DND-41 (cell line): ENCODE results near the gene LIX1L.

Source experiments
- ATAC-seq: fragments of 200-7000 bp; cut with Tn5 transposase; 3 replicates; pipeline ENCODE4 v1.9.1; 2021; ENCODE audit warnings: low read depth; ENCODE audit not compliant: insufficient read depth
- DNase-seq: peaks from one replicate; pipeline ENCODE4 v3.0.0-alpha.2; 2020
- H2AFZ ChIP-seq: 2 replicates; pipeline ENCODE4 v1.6.0; 2012; ENCODE audit warnings: low read depth, low read length
- H3K27ac ChIP-seq: 2 replicates; pipeline ENCODE4 v1.5.1; 2012; ENCODE audit warnings: low read length, inconsistent platforms
- H3K27me3 ChIP-seq: fragments of 200-600 bp; sonication (generic); 2 replicates; pipeline ENCODE4 v1.6.0; 2012; ENCODE audit warnings: low read length, mild to moderate bottlenecking, inconsistent platforms; ENCODE audit not compliant: insufficient read depth, poor library complexity
- H3K36me3 ChIP-seq: 2 replicates; pipeline ENCODE4 v1.5.1; 2012; ENCODE audit warnings: low read length, inconsistent platforms; ENCODE audit not compliant: insufficient read depth
- H3K4me1 ChIP-seq: 2 replicates; pipeline ENCODE4 v1.5.1; 2012; ENCODE audit warnings: mild to moderate bottlenecking, low read length; ENCODE audit not compliant: insufficient read depth
- H3K4me2 ChIP-seq: 2 replicates; pipeline ENCODE4 v1.6.0; 2012; ENCODE audit warnings: mild to moderate bottlenecking, moderate library complexity, low read length, inconsistent platforms; ENCODE audit not compliant: insufficient read depth
- H3K4me3 ChIP-seq, 2 experiments: fragments of 200-600 bp in 1 of 2; shearing (Covaris generic) in 1 of 2; 2 replicates each; pipeline ENCODE4 v1.5.1; 2012 to 2016; ENCODE audit warnings: inconsistent platforms in 2 of 2, low read length in 2 of 2, mild to moderate bottlenecking in 2 of 2, low read depth in 1 of 2, moderate library complexity in 1 of 2
- H3K79me2 ChIP-seq: 2 replicates; pipeline ENCODE4 v1.6.0; 2012; ENCODE audit warnings: low read length, inconsistent platforms; ENCODE audit not compliant: insufficient read depth
- H3K9ac ChIP-seq: 2 replicates; pipeline ENCODE4 v1.6.0; 2012; ENCODE audit warnings: low read depth, mild to moderate bottlenecking, inconsistent platforms, low read length, moderate library complexity
- H3K9me3 ChIP-seq: 2 replicates; pipeline ENCODE4 v1.5.1; 2012; ENCODE audit warnings: low read length, moderate library complexity, mild to moderate bottlenecking, inconsistent platforms; ENCODE audit not compliant: insufficient read depth, severe bottlenecking
- H4K20me1 ChIP-seq: 2 replicates; pipeline ENCODE4 v1.6.0; 2012; ENCODE audit warnings: low read length; ENCODE audit not compliant: insufficient read depth
- CTCF ChIP-seq: IDR thresholded peaks from 2 replicates; pipeline ENCODE4 v1.5.1; 2012; ENCODE audit warnings: borderline replicate concordance, low read length, moderate library complexity, mild to moderate bottlenecking; ENCODE audit not compliant: poor library complexity, severe bottlenecking; ENCODE audit errors: extremely low read depth
- EZH2 ChIP-seq: IDR thresholded peaks from 3 replicates; pipeline ENCODE4 v1.6.1; 2012; ENCODE audit warnings: borderline replicate concordance, low read depth, mild to moderate bottlenecking, moderate library complexity, low read length, inconsistent platforms; ENCODE audit not compliant: severe bottlenecking

The LIX1L gene

DNA sequence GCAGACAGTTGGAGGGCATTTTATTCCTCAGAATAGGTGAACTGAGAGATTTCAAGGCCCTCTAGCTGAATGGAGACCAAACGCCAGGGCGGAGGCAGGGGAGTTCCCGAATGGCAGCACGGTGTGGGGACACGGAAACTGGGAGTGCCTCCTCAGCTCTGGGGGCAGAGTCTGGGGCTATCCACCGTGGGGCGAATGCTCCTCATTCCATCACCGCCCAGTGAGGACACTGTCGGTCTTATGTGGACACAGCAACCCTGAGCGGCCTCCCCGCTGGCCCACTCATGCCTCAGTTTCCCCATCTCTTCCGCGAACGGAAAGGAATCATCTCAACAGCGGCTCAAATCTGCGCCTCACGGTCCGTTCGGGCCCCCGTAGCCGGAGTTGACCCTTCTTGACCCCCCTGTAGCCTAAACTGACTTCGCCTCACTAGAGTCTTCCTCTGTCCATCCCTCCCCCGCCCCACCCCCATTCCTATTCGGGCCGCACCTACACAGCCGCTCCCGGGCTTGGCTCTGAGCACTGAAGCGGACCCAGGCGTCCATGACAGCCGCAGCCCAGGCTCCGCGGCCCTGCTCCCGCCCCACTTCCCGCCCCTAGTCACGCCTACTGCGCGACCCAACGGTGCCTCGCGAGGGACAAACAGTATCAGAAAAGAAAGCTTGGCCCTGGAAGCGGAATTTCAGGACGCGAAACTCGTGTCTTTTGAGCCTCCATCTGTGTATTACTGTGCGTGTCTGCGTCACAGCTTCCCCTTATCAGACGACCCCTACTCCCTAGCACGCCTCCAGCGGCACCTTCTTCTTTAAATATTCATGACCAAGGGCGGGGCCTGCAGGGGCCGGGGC, 39.4 kb downstream of the LIX1L start, which contains the start of gene PEX11B:
Gene PEX11B (minus strand): TSS at position 574 of the 848 bp plus-strand sequence. CDS start 29 bp downstream, at position 545.
- ATAC-seq (peak; percentile 92), DNase-seq (peak; percentile 92)
- H3K9ac ChIP-seq = peak within 1 kb of the TSS; percentile 78
- no peak for TF ChIP-seq CTCF
- no peak for TF ChIP-seq EZH2
- H4K20me1 ChIP-seq = no peaks in the 10 kb centered on the region
- peak within 1 kb of the TSS; percentile 84 for H3K27ac ChIP-seq
- peak within 1 kb of the TSS; percentile 67 to 94; a peak in 3 of 4 replicates for H3K4me3 ChIP-seq
- H3K36me3 ChIP-seq = peaks cover 13% of the 10 kb centered on the region; the same call in 1 of the 2 replicates
- H3K27me3 ChIP-seq = no peaks in the 10 kb centered on the region
- no peaks in the 10 kb centered on the region for H3K9me3 ChIP-seq
- peaks cover 12% of the 10 kb centered on the region for H3K79me2 ChIP-seq
- H3K4me1 ChIP-seq = peaks cover 34% of the 10 kb centered on the region
- peak within 1 kb of the TSS; percentile 94 for H2AFZ ChIP-seq
- H3K4me2 ChIP-seq = peak within 1 kb of the TSS; percentile 87

DNA sequence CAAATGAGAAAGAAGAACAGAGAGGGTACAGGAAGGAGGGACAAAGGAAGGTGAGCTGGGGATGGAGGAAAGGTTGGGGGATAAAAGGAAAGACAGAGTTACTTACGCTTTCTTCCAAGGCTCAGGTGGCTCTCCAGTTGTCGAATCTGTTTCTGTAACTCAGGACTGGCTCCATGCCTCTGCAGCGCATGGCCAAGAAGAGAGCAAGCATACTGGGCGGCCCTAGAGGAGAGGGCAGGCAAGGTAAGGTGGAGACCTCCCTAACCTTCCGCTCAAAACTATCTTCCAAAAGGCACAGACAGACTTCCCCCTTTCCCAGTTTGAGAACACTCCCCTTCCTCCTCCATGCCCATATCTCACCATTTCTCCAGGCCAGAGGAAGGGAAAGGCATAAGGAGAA, 40.2 kb downstream of the LIX1L start:
- H3K4me2 ChIP-seq = peak overlapping the region; percentile 87
- H2AFZ ChIP-seq = peak overlapping the region; percentile 94

GRCh38 chr1:145916745-145917144, 41.1 kb downstream of the LIX1L start:
- no peaks in the 10 kb centered on the region for H3K27me3 ChIP-seq
- H4K20me1 ChIP-seq = no peaks in the 10 kb centered on the region
- DNase-seq = no peak
- ATAC-seq = no peak
- peak overlapping the region; percentile 87; the same call in 1 of the 2 replicates for H3K4me2 ChIP-seq
- no peak overlapping the region for H2AFZ ChIP-seq
- no peaks in the 10 kb centered on the region for H3K9me3 ChIP-seq
- H3K9ac ChIP-seq = no peak overlapping the region
- peaks cover 34% of the 10 kb centered on the region for H3K4me1 ChIP-seq
- TF ChIP-seq EZH2 (no peak), CTCF (no peak)
- no peak overlapping the region for H3K4me3 ChIP-seq
- H3K27ac ChIP-seq = no peak overlapping the region
- peaks cover 19% of the 10 kb centered on the region for H3K36me3 ChIP-seq
- peaks cover 12% of the 10 kb centered on the region for H3K79me2 ChIP-seq

More for the DNA sequence above, 40.2 kb downstream of the LIX1L start:
- no peak for ATAC-seq
- H3K9ac ChIP-seq = peak overlapping the region; percentile 78
- no peak for DNase-seq
- no peaks in the 10 kb centered on the region for H4K20me1 ChIP-seq
- H3K79me2 ChIP-seq = peaks cover 12% of the 10 kb centered on the region
- peak overlapping the region; percentile 84 for H3K27ac ChIP-seq
- H3K36me3 ChIP-seq = peaks cover 11% of the 10 kb centered on the region; the same call in 1 of the 2 replicates
- no peaks in the 10 kb centered on the region for H3K27me3 ChIP-seq
- peak overlapping the region; percentile 67 to 94; a peak in 3 of 4 replicates for H3K4me3 ChIP-seq
- no peak for TF ChIP-seq EZH2
- no peak for TF ChIP-seq CTCF
- H3K4me1 ChIP-seq = peaks cover 34% of the 10 kb centered on the region
- H3K9me3 ChIP-seq = no peaks in the 10 kb centered on the region
